Amniotic stem cell (primary cell): ENCODE results near the gene POTEB3.
"Not testable (repeated sequence)": the region's sequence is repeated elsewhere in the genome, so short reads cannot be mapped to it uniquely, and the experiment has no call there.

ENCODE experiments used
- DNase-seq: peaks from one replicate; lab custom pipeline; 2025; lab: John Stamatoyannopoulos, UW

Gene POTEB3

GRCh38 chr15:21440399-21440798, at the start of gene POTEB3:
POTEB3 (minus strand) TSS chr15:21440499; CDS start chr15:21440011, 488 bp downstream.
- DNase-seq, result not testable (repeated sequence)

- not testable (repeated sequence) for DNase-seq
Observed at GRCh38 chr15:21453683-21454082, 13.4 kb upstream of the POTEB3 start.

- DNase-seq, result not testable (repeated sequence)
Observed at GRCh38 chr15:21451920-21452563, 11.7 kb upstream of the POTEB3 start.

GRCh38 chr15:21451487-21451886, 11.2 kb upstream of the POTEB3 start:
- not testable (repeated sequence) for DNase-seq

GRCh38 chr15:21407366-21407765, 32.9 kb downstream of the POTEB3 start:
- DNase-seq, result not testable (repeated sequence)

- DNase-seq, result not testable (repeated sequence)
Observed at GRCh38 chr15:21401531-21401930, 38.8 kb downstream of the POTEB3 start.

- not testable (repeated sequence) for DNase-seq
Observed at GRCh38 chr15:21399111-21399510, 41.2 kb downstream of the POTEB3 start.

GRCh38 chr15:21398511-21398910, 41.8 kb downstream of the POTEB3 start:
- DNase-seq, result not testable (repeated sequence)

GRCh38 chr15:21397656-21398055, 42.6 kb downstream of the POTEB3 start:
- DNase-seq, result not testable (repeated sequence)

GRCh38 chr15:21397186-21397585, 43.1 kb downstream of the POTEB3 start:
- DNase-seq, result not testable (repeated sequence)

GRCh38 chr15:21385961-21386360, 54.3 kb downstream of the POTEB3 start:
- not testable (repeated sequence) for DNase-seq

- not testable (repeated sequence) for DNase-seq
Observed at GRCh38 chr15:21383866-21384485, 56.3 kb downstream of the POTEB3 start.

- not testable (repeated sequence) for DNase-seq
Observed at GRCh38 chr15:21373682-21374081, 66.6 kb downstream of the POTEB3 start.

- DNase-seq, result not testable (repeated sequence)
Observed at GRCh38 chr15:21369177-21369576, 71.1 kb downstream of the POTEB3 start.

- DNase-seq, result not testable (repeated sequence)
Observed at GRCh38 chr15:21368625-21369024, 71.7 kb downstream of the POTEB3 start.
